ENCODE data around the gene TSHZ2.

TSHZ2 gene

GRCh38 chr20:53013847-53014246, 41.7 kb downstream of the TSHZ2 start:
- H3K4me3 ChIP-seq (ENCODE audit: low read length) = no peak overlapping the region
- no peak for TF ChIP-seq CTCF (conservative IDR thresholded peaks at IDR 0.05; ENCODE audit: low read length)
- DNase-seq (ENCODE audit: low read depth) = no peak

DNA sequence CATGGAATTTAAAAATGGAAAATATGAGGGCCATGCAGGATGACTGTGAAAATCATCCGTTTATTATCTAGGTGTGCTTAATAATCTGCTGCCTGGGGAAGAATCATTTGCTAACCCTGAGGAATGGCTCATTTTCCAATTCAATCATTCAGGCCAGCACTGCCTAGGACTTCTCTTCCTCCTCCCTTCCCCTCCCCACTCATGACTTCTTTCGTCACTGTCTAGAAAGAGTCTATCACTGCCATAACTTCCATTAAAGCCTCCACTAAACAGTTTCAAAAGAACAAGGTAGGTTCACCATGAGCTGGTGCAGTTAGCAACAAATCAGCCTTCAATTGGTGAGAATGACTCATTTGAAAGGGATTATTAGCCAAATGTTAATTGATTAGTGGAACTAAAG, 43.9 kb downstream of the TSHZ2 start:
- DNase-seq (ENCODE audit: low read depth) = no peak
- TF ChIP-seq CTCF (conservative IDR thresholded peaks at IDR 0.05; ENCODE audit: low read length) = no peak
- H3K4me3 ChIP-seq (ENCODE audit: low read length) = no peak overlapping the region

DNA sequence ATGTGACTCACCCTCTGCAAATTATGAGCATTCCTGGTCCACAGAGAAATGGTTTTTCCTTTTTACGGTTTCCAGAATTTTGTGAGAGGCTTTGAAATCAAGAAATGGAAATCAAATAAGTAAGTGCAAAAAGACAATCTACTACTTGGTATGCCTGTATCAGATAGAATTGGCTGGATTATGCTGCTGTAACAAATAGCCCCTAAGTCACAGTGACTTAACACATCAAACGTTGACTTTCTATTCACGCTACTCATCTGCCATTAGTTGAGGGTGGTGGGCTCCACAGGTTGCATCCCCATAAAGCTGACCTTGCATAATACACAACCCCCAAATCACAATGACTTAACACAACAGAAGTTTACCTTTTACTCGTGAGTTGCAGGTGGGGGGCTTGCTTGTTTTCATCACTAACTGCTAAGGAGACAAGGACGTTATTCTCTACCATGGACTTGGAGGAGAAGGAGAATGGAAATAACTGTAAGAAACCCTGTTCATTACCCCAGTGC, 44.4 kb downstream of the TSHZ2 start:
- no peak for DNase-seq (ENCODE audit: low read depth)
- no peak overlapping the region for H3K4me3 ChIP-seq (ENCODE audit: low read length)
- no peak for TF ChIP-seq CTCF (conservative IDR thresholded peaks at IDR 0.05; ENCODE audit: low read length)

- H3K4me3 ChIP-seq (ENCODE audit: low read length) = no peak overlapping the region
- no peak for DNase-seq (ENCODE audit: low read depth)
- no peak for TF ChIP-seq CTCF (conservative IDR thresholded peaks at IDR 0.05; ENCODE audit: low read length)
These were observed 45.0 kb downstream of the TSHZ2 start for GRCh38 chr20:53017206-53017605.

DNA sequence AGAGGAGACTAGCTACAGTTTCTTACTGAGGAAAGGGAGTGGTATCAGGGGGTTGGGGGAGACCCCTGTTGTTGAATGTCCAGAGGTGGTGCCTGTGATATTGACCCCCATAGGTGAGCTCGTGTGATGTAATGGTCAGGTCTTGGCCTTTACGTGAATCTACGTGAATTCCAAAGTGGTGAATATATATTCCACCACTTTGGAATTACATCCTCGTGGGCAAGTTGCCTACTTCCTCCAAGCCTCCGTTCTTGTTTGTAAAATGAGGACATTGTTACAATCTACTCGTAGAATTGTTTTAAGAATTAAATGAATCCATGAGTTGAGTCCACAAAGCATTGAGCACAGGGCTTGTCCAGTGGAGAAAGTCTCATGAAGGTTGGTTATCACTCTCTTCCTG, 47.3 kb downstream of the TSHZ2 start:
- no peak for TF ChIP-seq CTCF (conservative IDR thresholded peaks at IDR 0.05; ENCODE audit: low read length)
- no peak for DNase-seq (ENCODE audit: low read depth)
- H3K4me3 ChIP-seq (ENCODE audit: low read length) = no peak overlapping the region

DNA sequence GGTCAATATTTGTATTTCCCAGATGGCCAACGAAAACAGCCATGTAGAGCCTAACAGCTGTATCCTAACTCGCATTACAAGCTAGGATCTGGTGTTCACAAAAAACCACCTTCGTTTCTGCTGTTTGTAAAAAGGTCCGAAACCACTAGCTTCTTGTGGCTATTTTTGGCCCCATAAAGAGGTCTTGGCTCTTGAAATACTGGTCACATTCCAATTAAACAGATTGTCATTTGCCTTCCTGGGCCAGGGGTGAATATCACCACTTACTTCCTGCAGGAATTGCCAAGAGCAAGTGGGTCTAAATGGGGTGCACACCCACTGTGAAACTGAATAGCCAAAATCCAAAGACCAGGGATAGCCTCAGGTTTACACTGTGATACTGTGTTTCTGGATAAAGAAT, 48.2 kb downstream of the TSHZ2 start:
- no peak for TF ChIP-seq CTCF (conservative IDR thresholded peaks at IDR 0.05; ENCODE audit: low read length)
- no peak overlapping the region for H3K4me3 ChIP-seq (ENCODE audit: low read length)
- DNase-seq (ENCODE audit: low read depth) = no peak

- DNase-seq (ENCODE audit: low read depth) = no peak
- H3K4me3 ChIP-seq (ENCODE audit: low read length) = no peak overlapping the region
- TF ChIP-seq CTCF (conservative IDR thresholded peaks at IDR 0.05; ENCODE audit: low read length) = no peak
These were observed 48.7 kb downstream of the TSHZ2 start for GRCh38 chr20:53020834-53021233.
